Stimulated activated CD4-positive, alpha-beta T cell treated with anti-CD3 and anti-CD28 coated beads, Interleukin-12 subunit alpha, Interleukin-12 subunit beta, amount 100 ng/mL, for 24 hours (primary cell): ENCODE data around the gene RASA1.
A peak's percentile ranks its signal among the peaks of the same experiment; 100 is the strongest.

Experiments used
- DNase-seq, 2 experiments: peaks; one replicate each; pipeline ENCODE4 v3.0.0-alpha.2; 2020; ENCODE audit warnings: low read depth in 2 of 2

RASA1 gene

DNA sequence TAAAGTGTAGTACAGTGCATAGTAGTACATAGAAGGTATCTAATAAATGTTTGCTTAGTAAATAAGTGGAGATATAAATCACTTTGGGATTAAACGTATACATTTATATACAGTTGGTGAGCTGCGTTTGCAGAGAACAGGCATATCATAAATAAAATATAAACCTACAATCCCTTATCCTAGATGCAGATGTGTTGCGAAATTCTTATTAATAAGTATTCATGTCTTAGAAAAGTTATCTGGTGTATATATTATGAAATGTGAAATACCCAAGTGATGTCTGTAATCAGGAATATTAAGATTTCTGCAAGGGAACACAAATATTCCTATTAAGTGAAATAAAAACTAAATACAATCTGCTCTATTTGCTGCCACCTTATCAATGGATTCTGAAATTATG, 136.2 kb downstream of the RASA1 start:
- no peak for DNase-seq

DNA sequence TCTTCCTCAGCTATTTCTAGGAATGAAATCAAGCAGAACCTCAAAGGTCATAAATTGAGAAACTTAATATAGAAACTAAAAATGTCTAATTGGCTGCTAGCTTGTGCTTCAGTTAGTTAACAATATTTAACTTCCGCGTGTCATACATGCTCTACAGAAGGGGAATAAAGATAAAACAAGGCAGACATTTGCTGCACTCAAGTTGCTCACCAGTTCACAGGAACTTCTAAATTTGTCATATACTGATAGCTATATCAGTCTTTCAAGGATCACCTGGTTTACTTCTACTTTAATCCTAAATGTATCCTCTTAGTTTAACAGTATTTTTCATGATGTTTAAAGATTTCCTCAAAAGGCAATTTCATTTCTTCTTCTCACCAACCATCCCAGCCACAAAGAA, 136.7 kb downstream of the RASA1 start:
- DNase-seq, result no peak

DNA sequence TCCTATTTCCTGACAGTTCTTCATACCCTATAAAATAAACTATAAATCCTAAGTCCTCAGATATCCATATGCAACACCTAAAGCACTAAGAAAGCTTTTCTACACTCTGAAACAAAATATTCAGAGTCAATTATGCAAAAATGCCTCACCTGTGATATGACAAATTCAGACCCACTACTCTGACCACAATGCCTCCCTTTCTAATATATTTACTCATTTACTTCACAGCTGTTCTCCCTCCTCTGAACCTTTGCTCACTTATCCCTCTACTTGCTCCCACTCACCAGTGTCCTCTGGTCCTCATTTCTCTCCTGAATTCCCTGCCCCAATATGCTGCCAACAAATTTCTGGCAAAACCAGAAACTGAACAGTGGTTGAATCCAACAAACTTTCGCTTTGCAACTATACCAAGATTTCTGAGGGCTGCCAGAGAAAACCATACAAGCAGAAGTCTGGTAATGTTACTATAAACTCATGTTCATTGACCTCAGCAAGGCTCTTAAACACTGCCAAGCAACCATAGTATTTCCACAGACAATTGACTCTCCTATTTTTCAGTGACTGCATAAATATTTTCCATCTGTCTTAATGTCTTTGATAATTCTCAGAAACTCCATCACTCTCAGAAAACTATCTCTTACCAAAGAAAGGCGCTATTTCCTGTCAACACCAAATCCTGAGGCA, 137.9 kb downstream of the RASA1 start:
- no peak for DNase-seq

DNA sequence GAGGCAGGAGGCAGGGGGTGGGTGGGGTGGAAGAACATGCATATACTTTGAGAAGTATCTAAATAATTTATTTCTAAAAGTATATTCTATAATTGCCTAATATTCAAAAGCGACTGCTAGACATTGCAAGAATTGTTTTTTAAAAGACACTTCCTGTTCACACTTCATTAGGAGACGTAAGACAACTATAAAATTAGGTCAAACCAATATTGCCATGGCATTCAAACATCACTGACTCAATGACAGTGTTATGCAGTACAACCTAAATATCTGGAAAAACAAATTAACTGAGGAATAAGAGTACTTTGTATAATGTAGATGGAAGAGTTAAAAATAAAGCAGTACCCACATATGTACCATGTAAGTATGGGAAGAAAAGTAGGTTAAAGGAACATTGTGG, 140.5 kb downstream of the RASA1 start:
- no peak for DNase-seq

- DNase-seq, result no peak
Observed at GRCh38 chr5:87410931-87411330, 143.2 kb downstream of the RASA1 start.

DNA sequence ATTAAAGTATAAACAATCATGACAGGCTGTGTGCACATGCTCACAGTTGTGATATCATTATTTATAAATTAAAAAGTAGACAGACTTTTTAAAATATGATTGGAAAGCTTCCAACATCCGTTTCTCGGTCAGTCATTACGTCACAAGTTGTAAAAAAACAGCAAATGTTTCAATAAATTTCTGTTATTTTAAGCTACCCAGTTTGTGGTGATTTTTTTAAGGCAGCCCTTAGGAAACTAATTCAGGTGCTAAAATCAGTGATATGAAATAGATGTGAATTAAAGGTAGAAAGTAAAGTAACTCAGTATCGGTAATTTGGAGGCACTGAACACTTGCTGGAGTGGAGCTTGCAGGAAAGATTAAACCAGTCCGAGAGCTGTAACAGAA, 143.9 kb downstream of the RASA1 start:
- DNase-seq, result no peak

DNA sequence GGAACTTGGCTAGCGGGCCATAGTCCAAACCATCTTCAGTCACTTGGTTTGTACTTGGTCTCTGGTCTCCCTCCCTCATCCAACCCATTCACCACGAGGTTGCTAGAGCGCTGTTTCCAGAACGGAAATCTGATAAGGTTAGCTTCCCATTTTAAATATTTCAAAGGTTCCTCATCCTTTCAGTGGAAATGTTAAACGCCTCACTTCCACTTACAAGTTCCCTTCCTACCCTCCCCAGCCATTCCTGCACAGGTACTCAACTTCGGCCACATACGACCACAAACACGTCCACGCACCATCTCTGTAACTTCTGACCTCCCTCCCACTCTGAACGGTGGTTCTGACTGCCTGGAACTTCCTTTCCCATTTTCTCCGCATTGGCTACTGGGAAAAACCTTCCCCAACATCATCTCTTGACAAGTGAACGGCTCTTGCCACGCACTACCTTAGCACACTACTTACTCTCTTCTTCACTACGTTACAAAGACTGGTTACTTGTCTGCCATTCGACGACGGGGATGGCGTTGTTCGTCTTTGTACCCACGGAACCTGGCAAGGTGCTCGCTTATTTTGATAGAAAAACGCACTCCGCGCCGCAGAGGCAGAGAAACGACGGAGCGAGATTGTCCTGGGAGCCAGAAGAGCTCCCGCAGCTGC, 144.4 kb downstream of the RASA1 start:
- DNase-seq, result peak in 1 of 2 experiments; percentile 3

- peak; percentile 93 for DNase-seq
Observed at GRCh38 chr5:87412630-87413342, 145.1 kb downstream of the RASA1 start, which contains the start of gene CCNH. Gene CCNH (minus strand): TSS chr5:87412930. CDS start chr5:87412794, 136 bp downstream.

- DNase-seq, result no peak
Observed at GRCh38 chr5:87413343-87413645, 145.6 kb downstream of the RASA1 start.

- no peak for DNase-seq
Observed at GRCh38 chr5:87418506-87418905, 150.8 kb downstream of the RASA1 start.

- DNase-seq, result no peak
Observed at GRCh38 chr5:87421307-87421706, 153.6 kb downstream of the RASA1 start.

GRCh38 chr5:87423755-87424154, 156.1 kb downstream of the RASA1 start:
- DNase-seq, result no peak

DNA sequence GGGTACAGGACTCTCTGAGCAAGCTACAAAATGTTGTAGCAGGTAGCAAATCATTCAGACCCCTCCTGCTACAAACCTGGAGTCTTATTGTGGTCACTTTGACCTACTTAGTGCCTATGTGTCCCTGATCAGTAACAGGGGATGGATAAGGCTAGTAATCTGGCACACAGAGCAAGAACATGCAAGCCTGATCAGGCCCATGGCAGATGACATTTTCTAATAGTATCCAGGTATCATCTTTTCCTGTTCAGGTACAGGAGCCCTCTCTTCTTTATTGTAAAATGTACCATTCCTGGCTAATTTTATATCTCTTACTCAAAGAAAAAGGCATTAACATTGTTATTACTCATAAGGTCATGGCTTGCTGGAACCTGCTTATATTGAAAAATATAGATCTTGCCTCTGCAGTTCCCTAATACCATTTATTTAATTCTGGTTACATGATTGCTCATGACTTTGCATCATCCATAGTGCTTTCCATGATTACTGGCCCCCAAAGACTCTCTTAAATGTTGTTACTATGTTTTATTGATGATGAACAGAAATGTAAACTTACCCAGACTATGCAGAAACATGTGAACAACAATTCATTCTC, 163.3 kb downstream of the RASA1 start:
- no peak for DNase-seq

DNA sequence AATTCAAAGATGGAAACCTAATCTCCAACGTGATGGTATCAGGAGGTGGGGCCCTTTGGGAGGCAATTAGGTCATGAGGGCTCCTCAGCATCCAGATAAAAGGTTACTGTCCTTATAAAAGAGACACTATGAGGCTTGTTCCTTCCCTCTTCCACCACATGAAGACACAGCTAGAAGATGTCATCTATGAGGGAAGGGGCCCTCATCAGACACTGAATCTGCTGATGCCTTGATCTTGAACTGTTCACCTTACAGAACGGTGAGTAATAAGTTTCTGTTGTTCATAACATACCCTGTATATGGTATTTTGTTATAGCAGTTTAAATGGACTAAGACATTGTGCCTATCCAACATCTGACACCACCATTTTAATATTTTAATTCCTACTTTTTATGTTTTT, 164.8 kb downstream of the RASA1 start:
- DNase-seq, result no peak

- DNase-seq, result no peak
Observed at GRCh38 chr5:87433945-87434344, 166.3 kb downstream of the RASA1 start.

DNA sequence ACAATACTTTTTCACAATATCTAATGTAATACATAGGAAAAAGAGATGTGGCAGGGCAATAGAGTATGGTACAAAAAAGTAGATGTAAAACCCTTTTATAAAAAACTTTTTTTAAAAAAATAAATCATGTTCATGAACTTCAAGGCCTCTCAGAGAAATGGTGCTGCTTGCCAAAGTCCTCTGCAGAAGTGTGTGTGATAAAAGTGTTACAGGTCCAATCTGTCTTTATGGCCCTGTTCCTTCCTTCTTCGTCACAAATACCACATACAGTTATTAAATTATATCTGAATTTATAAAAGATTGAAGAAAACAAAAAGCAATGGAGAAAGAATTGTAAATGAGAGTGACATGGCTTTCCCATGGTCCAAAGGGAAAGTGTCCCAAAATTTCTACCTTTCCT, 166.8 kb downstream of the RASA1 start:
- no peak for DNase-seq

DNA sequence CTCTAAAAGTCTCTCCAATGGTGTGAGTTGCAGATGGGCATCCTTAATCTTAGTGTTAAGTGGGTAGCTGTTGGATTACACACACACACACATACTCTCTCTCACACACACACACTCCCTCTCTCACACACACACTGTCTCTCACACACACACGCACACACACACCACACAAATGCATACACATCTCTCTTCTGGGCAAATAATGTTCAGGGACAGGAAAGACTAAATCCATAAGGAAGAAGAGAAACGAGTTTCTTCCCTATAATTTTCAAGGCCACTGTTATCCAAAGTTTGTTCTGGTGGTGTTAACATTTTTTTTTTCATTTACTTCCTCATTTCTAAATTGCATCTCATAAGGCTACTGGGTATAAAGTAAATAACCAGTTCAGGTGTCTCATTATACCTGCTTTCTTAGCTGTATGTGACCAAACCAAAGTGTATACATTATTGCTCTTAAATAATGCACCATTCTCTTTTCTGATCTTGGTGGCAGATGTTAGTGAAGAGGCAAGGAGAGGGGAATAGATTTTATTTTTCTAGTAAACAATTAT, 167.5 kb downstream of the RASA1 start:
- no peak for DNase-seq

GRCh38 chr5:87437724-87438123, 170.0 kb downstream of the RASA1 start:
- DNase-seq, result no peak

DNA sequence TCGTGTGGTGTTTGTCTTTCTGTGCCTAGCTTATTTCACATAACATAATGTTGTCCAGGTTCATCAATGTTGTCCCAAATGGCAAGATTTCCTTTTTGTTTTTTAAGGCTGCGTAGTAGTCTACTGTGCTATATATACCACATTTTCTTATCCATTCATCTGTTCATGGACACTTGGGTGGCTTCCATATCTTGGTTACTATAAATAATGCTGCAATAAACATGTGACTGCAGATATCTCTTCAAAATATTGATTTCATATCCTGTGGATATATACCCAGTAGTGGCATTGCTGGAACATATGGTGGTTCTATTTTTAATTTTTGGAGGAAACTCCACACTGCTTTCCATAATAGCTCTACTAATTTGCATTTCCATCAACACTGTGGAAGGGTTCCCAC, 170.5 kb downstream of the RASA1 start:
- no peak for DNase-seq
